ENCODE results near the gene GOPC. TPM values are rescaled to one million over a fixed set of nuclear protein-coding genes. Genes with fewer than 3 reads are reported as not detected.

Gene GOPC
- total RNA-seq, 1 experiment from 2014 or later = 18.7 TPM

- Mint-ChIP-seq H3K27me3 (ENCODE audit: low read depth) (no peaks in the 10 kb centered on the region), H3K4me1 (no peaks in the 10 kb centered on the region), H3K9me3 (peaks cover 11 to 16% of the 10 kb centered on the region in 2 experiments; a peak in 4 of 5 replicates), H3K4me3 (no peak overlapping the region), H3K27ac (no peak overlapping the region), H3K36me3 (ENCODE audit: insufficient read depth in 1 of 3, low read depth in 3 of 3) (peaks cover 17 to 38% (median 24%) of the 10 kb centered on the region in 3 experiments; a peak in 6 of 7 replicates)
- Histone ChIP-seq H3K23ac (ENCODE audit: insufficient read length, low read depth, low read length) (no peak overlapping the region), H2BK5ac (ENCODE audit: insufficient read length, low read length) (no peak overlapping the region), H2BK12ac (ENCODE audit: insufficient read length, low read depth, low read length) (no peak overlapping the region), H3K4ac (ENCODE audit: low read depth, low read length) (no peak overlapping the region), H3K23me2 (ENCODE audit: insufficient read length, low read depth, low read length, poor library complexity, severe bottlenecking) (no peaks in the 10 kb centered on the region), H3T11ph (ENCODE audit: low read length) (no peak overlapping the region), H4K20me1 (ENCODE audit: control insufficient read depth, insufficient read depth, insufficient read length) (no peaks in the 10 kb centered on the region), H3K79me2 (ENCODE audit: insufficient read depth, low read length) (no peaks in the 10 kb centered on the region), H2AFZ (ENCODE audit: low read length) (no peak overlapping the region), H4K8ac (replicated peaks; ENCODE audit: insufficient read length, low read depth, low read length) (no peak overlapping the region), H3K56ac (ENCODE audit: insufficient read length, low read depth, low read length) (no peak overlapping the region), H3K4me2 (ENCODE audit: insufficient read depth, insufficient read length, low read length) (no peak overlapping the region), H3K18ac (ENCODE audit: insufficient read length, low read depth, low read length) (no peak overlapping the region), H3K9me3 (ENCODE audit: control insufficient read depth, low read depth, low read length) (no peaks in the 10 kb centered on the region), H4K91ac (ENCODE audit: insufficient read length, low read depth, low read length) (no peak overlapping the region), H3K4me1 (ENCODE audit: insufficient read depth, low read length) (no peaks in the 10 kb centered on the region), H2AK5ac (ENCODE audit: insufficient read length, low read length) (no peak overlapping the region), H3K14ac (ENCODE audit: insufficient read depth, low read length) (no peak overlapping the region), H3K27ac (ENCODE audit: insufficient read length, low read depth, low read length) (no peak overlapping the region), H2BK20ac (ENCODE audit: low read depth, low read length, poor library complexity, severe bottlenecking) (no peak overlapping the region), H4K5ac (ENCODE audit: insufficient read length, low read depth, low read length) (no peak overlapping the region), H2BK120ac (ENCODE audit: low read depth, low read length, poor library complexity, severe bottlenecking) (no peak overlapping the region), H2BK15ac (ENCODE audit: low read depth, low read length) (no peak overlapping the region), H3K9ac (ENCODE audit: extremely low read depth, insufficient read length, low read length) (no peak overlapping the region), H3K79me1 (ENCODE audit: insufficient read depth, low read depth, low read length, poor library complexity, severe bottlenecking) (no peaks in the 10 kb centered on the region), H3K27me3 (ENCODE audit: insufficient read depth, low read length) (no peaks in the 10 kb centered on the region)
- WGBS (ENCODE audit: extremely low coverage, insufficient read length, low lambda C conversion rate) = no CpG with 5 or more reads among the region's 1 CpG
- no peak for DNase-seq
- no peak for TF ChIP-seq CTCF (conservative IDR thresholded peaks at IDR 0.05)
These were observed 35.5 kb upstream of the GOPC start for GRCh38 chr6:117637770-117638169.

Data from H9 (cell line).